GM13977 (cell line): ENCODE results near the gene PIAS2.
"Not testable (repeated sequence)": the region's sequence is repeated elsewhere in the genome, so short reads cannot be mapped to it uniquely, and the experiment has no call there.

Experiments
- DNase-seq: peaks from one replicate; pipeline ENCODE4 v3.0.0; 2012; ENCODE audit warnings: low spot score
- CTCF ChIP-seq: IDR thresholded peaks from 2 replicates; pipeline ENCODE4 v1.5.1; 2012; ENCODE audit warnings: mild to moderate bottlenecking, control low read depth; ENCODE audit not compliant: insufficient read depth; ENCODE audit errors: extremely low read depth, missing control alignments
- in situ Hi-C: fragments of 300-500 bp; cut with MboI; formaldehyde crosslinking; loops from one replicate; pipeline ENCODE4 v1.12.0; 2022; ENCODE audit warnings: low sequenced_read_pairs, low pct_unique_long_range_greater_than_20kb, mixed read lengths, inconsistent platforms; ENCODE audit not compliant: unreplicated experiment

The PIAS2 gene

DNA sequence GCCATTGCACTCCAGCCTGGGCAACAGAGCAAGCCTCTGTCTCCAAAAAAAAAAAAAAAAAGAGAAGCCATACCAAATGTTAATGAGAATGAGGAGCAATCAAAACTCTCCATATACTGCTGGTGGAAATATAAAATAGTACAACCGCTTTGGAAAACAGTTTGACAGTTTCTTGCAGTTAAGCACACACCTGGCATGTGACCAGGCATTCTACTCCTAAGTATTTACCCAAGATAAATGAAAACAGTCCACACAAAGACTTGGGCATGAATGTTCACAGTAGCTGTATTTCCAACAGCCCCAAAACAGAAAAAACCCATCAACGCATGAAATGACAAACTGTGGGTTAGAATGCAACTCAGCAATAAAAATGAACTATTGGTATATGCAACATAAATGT is 84.5 kb downstream of the PIAS2 start:
- no peak for DNase-seq
- in situ Hi-C loops, result no loop called here
- no peak for TF ChIP-seq CTCF

DNA sequence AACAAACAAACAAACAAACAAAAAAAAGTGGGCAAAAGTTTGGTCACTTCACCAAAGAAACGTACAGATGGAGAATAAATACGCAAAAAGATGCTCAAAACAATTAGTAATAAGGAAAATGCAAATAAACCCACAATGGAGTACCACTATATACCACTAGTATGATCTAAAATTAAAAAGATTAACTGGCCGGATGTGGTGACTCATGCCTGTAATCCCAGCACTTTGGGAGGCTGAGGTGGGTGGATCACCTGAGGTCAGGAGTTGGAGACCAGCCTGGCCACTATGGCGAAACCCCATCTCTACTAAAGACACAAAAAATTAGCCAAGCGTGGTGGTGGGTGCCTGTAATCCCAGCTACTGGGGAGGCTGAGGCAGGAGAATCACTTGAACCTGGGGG is 84.9 kb downstream of the PIAS2 start:
- DNase-seq, in situ Hi-C loops: not testable (repeated sequence)

DNA sequence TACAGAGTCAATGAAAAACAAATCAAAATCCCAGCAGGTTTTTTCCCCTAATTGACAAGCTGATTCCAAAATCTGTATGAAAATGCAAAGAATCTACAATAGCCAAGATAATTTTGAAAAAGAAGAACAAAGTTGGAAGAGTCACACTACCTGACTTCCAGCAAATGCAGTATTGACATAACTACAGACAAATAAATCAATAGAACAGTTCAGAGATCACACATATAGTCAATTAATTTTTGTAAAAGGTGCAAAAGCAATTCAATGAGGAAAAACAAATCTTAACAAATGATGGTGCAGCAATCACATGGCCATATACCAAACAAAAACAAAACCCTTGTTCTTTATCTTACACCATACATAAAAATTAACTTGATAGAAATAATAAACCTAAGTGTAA is 85.9 kb downstream of the PIAS2 start:
- TF ChIP-seq CTCF, result no peak
- in situ Hi-C loops, result no loop called here
- DNase-seq, result no peak

DNA sequence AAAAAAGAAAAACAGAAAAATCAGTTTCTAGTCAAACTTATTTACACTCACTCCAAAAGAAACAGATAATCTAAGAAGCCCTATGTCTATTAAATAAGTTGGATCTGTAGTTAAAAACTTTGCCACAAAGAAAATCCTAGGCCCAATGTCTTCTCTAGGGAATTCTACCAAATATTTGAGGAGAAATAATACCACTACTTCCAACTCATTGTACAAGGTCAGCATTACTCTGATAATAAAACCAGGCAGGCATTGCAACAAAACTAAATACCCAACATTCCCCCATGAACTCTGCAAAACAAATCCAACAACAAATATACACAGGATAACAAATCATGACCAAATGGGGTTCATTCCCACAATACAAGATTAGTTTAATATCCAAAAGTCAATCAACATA is 86.7 kb downstream of the PIAS2 start:
- in situ Hi-C loops, result no loop called here
- no peak for DNase-seq
- no peak for TF ChIP-seq CTCF

- in situ Hi-C loops, result no loop called here
- no peak for DNase-seq
- TF ChIP-seq CTCF, result no peak
Observed at GRCh38 chr18:46829947-46830346, 87.4 kb downstream of the PIAS2 start.

- in situ Hi-C loops, result no loop called here
- TF ChIP-seq CTCF, result no peak
- DNase-seq, result no peak
Observed at GRCh38 chr18:46829531-46829930, 87.8 kb downstream of the PIAS2 start.

GRCh38 chr18:46821856-46822711 is 95.2 kb downstream of the PIAS2 start:
- TF ChIP-seq CTCF, result no peak
- in situ Hi-C loops, result no loop called here
- no peak for DNase-seq
